ENCODE results near the gene EPN3. TPM values are rescaled to one million over a fixed set of nuclear protein-coding genes. Genes with fewer than 3 reads are reported as not detected.

Gene EPN3
- total RNA-seq, 1 experiment from 2014 or later = 53.2 TPM

DNA sequence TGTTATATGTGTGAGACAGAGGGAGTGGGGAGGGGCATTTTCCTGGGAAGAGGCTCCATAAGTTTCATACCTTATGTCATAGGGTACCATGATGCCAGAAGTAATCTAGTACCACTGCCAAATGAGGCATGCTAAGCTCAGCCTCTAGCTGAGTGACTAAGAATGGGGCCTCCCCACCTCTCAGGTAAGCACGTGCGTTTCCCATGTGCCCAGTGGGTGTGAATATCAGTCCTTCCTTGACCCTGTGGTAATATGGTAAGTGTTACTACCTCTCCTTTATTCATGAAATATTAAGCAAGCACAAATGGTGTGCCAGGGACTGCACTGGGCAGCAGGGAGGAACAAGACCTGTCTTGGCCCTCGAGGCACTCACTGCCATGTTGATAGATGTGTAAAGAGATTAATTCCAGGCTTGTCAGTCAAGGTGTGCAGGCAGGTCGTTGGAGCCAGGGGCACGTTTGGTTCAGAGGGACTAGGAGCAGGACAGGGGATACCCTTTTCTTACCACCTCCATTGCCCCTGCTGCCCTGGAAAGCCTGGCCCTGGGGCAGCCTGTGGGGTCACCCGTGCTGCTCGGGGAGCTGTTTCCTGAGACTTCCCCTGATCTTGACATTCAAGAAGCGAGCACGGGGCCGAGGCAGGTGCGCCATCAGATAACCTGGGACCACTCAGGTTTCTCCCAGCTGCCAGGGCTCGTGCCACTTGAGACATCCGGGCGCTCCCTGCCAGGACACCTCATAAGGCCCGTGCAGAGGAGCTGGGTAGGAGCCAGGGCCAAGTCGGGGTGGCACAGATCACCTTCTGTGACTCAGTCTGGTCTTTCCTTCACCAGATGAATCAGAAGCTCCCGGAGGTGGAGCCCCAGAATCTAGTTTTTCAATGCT, 45.1 kb upstream of the EPN3 start:
- no peaks in the 10 kb centered on the region; the same call in 1 of the 2 replicates for H3K4me1 ChIP-seq
- H3K4me3 ChIP-seq (ENCODE audit: low read depth, low read length) = no peak overlapping the region
- ChIA-PET POLR2A (interaction anchor here (0.6 kb wide), 2 partner anchors 240 to 1765 kb away, joined by 4 read pairs; partner anchors contain the start of gene PRAC1), CTCF (interaction anchor here (0.5 to 2.4 kb wide), 3 partner anchors 9 to 683 kb away, joined by 5 to 11 read pairs (median 6); no protein-coding TSS in a partner anchor)
- TF ChIP-seq, protein P1, sequence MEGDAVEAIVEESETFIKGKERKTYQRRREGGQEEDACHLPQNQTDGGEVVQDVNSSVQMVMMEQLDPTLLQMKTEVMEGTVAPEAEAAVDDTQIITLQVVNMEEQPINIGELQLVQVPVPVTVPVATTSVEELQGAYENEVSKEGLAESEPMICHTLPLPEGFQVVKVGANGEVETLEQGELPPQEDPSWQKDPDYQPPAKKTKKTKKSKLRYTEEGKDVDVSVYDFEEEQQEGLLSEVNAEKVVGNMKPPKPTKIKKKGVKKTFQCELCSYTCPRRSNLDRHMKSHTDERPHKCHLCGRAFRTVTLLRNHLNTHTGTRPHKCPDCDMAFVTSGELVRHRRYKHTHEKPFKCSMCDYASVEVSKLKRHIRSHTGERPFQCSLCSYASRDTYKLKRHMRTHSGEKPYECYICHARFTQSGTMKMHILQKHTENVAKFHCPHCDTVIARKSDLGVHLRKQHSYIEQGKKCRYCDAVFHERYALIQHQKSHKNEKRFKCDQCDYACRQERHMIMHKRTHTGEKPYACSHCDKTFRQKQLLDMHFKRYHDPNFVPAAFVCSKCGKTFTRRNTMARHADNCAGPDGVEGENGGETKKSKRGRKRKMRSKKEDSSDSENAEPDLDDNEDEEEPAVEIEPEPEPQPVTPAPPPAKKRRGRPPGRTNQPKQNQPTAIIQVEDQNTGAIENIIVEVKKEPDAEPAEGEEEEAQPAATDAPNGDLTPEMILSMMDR (IDR thresholded peaks at IDR 0.05; ENCODE audit: insufficient read depth in 1 of 2, low read depth in 1 of 2, low read length in 1 of 2, severe bottlenecking in 1 of 2, unreplicated experiment in 1 of 2) = no peak
- no peak for DNase-seq
- H3K27me3 Mint-ChIP-seq (ENCODE audit: insufficient read depth, unreplicated experiment) = no peaks in the 10 kb centered on the region
- H3K9me3 ChIP-seq = no peaks in the 10 kb centered on the region
- no peak overlapping the region for H3K27ac Mint-ChIP-seq (ENCODE audit: unreplicated experiment)
- H3K4me3 Mint-ChIP-seq (ENCODE audit: unreplicated experiment) = no peak overlapping the region
- no TSS peak for BruUV-seq (replicated peaks)
- peaks cover 10% of the 10 kb centered on the region for H3K36me3 ChIP-seq (ENCODE audit: control insufficient read depth, insufficient read depth, low read length)
- H3K4me1 Mint-ChIP-seq (ENCODE audit: low read depth, unreplicated experiment) = peaks cover 6% of the 10 kb centered on the region
- peaks cover 28% of the 10 kb centered on the region for H3K36me3 Mint-ChIP-seq (ENCODE audit: insufficient read depth, unreplicated experiment)
- no peaks in the 10 kb centered on the region for H3K27me3 ChIP-seq (replicated peaks; ENCODE audit: control insufficient read depth, insufficient read depth, low read length)
- intact Hi-C loops (cut with micrococcal nuclease; ENCODE audit: unreplicated experiment) = loop anchor here (1.0 kb wide), 1 partner anchor 30 kb away; no protein-coding TSS in a partner anchor
- H3K9me3 Mint-ChIP-seq (ENCODE audit: unreplicated experiment) = no peaks in the 10 kb centered on the region

DNA sequence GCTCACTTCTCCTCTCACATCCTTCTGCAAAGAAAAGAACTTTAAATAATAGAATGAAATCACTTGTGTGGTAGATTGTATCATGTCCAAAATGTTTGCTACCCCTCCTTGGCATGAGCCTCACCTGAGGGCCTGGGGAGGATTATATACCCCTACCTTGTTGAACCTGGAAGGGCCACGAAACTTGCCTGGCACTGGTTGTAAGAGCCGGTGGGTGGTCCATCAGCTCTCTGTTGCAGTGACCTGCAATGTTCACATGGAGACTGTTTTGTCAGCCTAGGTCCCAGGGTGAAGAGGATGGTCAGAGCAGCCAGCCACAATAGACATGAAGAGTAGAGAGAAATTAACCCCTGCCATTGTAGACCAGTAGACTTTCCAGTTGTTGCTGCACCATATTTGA, 43.7 kb upstream of the EPN3 start:
- TF ChIP-seq, protein P1 (IDR thresholded peaks at IDR 0.05; ENCODE audit: insufficient read depth in 1 of 2, low read depth in 1 of 2, low read length in 1 of 2, severe bottlenecking in 1 of 2, unreplicated experiment in 1 of 2) = no peak
- H3K27ac Mint-ChIP-seq (ENCODE audit: unreplicated experiment) = no peak overlapping the region
- CTCF ChIA-PET = no interaction called here

DNA sequence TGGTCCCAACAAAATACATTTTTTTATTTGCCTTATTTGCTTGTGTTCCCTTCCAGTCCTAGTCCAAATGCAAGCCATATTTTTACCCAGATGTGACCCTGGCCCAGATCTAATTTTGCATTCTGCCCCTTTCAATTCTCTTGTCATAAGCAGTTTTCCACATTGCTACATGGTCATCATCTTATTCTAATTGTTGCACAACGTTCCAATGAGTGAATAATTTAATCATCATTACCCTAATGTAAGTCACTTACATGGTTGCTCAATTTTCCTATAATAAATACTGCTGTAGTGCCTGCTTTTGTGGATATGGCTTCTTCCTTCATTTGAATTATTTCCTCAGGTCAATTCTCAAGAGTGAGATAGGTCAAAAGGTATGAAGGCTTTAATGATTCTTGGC, 41.0 kb upstream of the EPN3 start:
- no peaks in the 10 kb centered on the region for H3K36me3 Mint-ChIP-seq (ENCODE audit: insufficient read depth, unreplicated experiment)
- ChIA-PET POLR2A (no interaction called here), CTCF (interaction anchor here (0.9 to 2.1 kb wide), 2 partner anchors 9 to 10 kb away, joined by 3 to 7 read pairs; no protein-coding TSS in a partner anchor)
- H3K27ac Mint-ChIP-seq (ENCODE audit: unreplicated experiment) = no peak overlapping the region
- Histone ChIP-seq H3K27me3 (replicated peaks; ENCODE audit: control insufficient read depth, insufficient read depth, low read length) (no peaks in the 10 kb centered on the region), H3K9me3 (no peaks in the 10 kb centered on the region), H3K36me3 (ENCODE audit: control insufficient read depth, insufficient read depth, low read length) (no peaks in the 10 kb centered on the region), H3K4me3 (ENCODE audit: low read depth, low read length) (no peak overlapping the region), H3K4me1 (no peaks in the 10 kb centered on the region)
- no peaks in the 10 kb centered on the region for H3K9me3 Mint-ChIP-seq (ENCODE audit: unreplicated experiment)
- no TSS peak for BruUV-seq (replicated peaks)
- H3K27me3 Mint-ChIP-seq (ENCODE audit: insufficient read depth, unreplicated experiment) = no peaks in the 10 kb centered on the region
- no peak for DNase-seq
- intact Hi-C loops (cut with micrococcal nuclease; ENCODE audit: unreplicated experiment) = no loop called here
- TF ChIP-seq, protein P1 (IDR thresholded peaks at IDR 0.05; ENCODE audit: insufficient read depth in 1 of 2, low read depth in 1 of 2, low read length in 1 of 2, severe bottlenecking in 1 of 2, unreplicated experiment in 1 of 2) = no peak
- no peak overlapping the region for H3K4me3 Mint-ChIP-seq (ENCODE audit: unreplicated experiment)
- H3K4me1 Mint-ChIP-seq (ENCODE audit: low read depth, unreplicated experiment) = no peaks in the 10 kb centered on the region

More for the DNA sequence above, 43.7 kb upstream of the EPN3 start:
- Mint-ChIP-seq H3K4me1 (ENCODE audit: low read depth, unreplicated experiment) (no peaks in the 10 kb centered on the region), H3K4me3 (ENCODE audit: unreplicated experiment) (no peak overlapping the region), H3K27me3 (ENCODE audit: insufficient read depth, unreplicated experiment) (no peaks in the 10 kb centered on the region), H3K9me3 (ENCODE audit: unreplicated experiment) (no peaks in the 10 kb centered on the region), H3K36me3 (ENCODE audit: insufficient read depth, unreplicated experiment) (peaks cover 13% of the 10 kb centered on the region)
- BruUV-seq (replicated peaks) = no TSS peak
- Histone ChIP-seq H3K9me3 (no peaks in the 10 kb centered on the region), H3K4me3 (ENCODE audit: low read depth, low read length) (no peak overlapping the region), H3K27me3 (replicated peaks; ENCODE audit: control insufficient read depth, insufficient read depth, low read length) (no peaks in the 10 kb centered on the region), H3K4me1 (no peaks in the 10 kb centered on the region), H3K36me3 (ENCODE audit: control insufficient read depth, insufficient read depth, low read length) (peaks cover 4% of the 10 kb centered on the region)
- intact Hi-C loops (cut with micrococcal nuclease; ENCODE audit: unreplicated experiment) = no loop called here
- no peak for DNase-seq
- POLR2A ChIA-PET = interaction anchor here (0.6 kb wide), 1 partner anchor 91 kb away, joined by 3 read pairs; no protein-coding TSS in a partner anchor

Data from Caco-2 (cell line).